GM21825 (cell line): Measurements from ENCODE around the gene EFHB.
A peak's percentile ranks its signal among the peaks of the same experiment; 100 is the strongest.
"Not testable (repeated sequence)": the region's sequence is repeated elsewhere in the genome, so short reads cannot be mapped to it uniquely, and the experiment has no call there.

Experiments
- ATAC-seq: cut with Tn5 transposase; IDR thresholded peaks from one replicate; pipeline ENCODE4 v1.9.1; 2021; ENCODE audit warnings: mild to moderate bottlenecking, moderate library complexity; ENCODE audit not compliant: unreplicated experiment

EFHB gene

GRCh38 chr3:19934098-19934566 is at the start of gene EFHB:
Gene EFHB (minus strand): TSS chr3:19934217. CDS start chr3:19934018, 199 bp downstream.
- ATAC-seq: no peak

GRCh38 chr3:19972054-19972453 is 38.0 kb upstream of the EFHB start:
- ATAC-seq: no peak

GRCh38 chr3:19970327-19970726 is 36.3 kb upstream of the EFHB start:
- ATAC-seq: no peak

- ATAC-seq: no peak
Observed at GRCh38 chr3:19967812-19968211, 33.8 kb upstream of the EFHB start.

- ATAC-seq: no peak
Observed at GRCh38 chr3:19967208-19967607, 33.2 kb upstream of the EFHB start.

GRCh38 chr3:19961960-19962359 is 27.9 kb upstream of the EFHB start:
- ATAC-seq: no peak

GRCh38 chr3:19960696-19961095 is 26.7 kb upstream of the EFHB start:
- ATAC-seq: no peak

- ATAC-seq: no peak
Observed at GRCh38 chr3:19959505-19959904, 25.5 kb upstream of the EFHB start.

- ATAC-seq: not testable (repeated sequence)
Observed at GRCh38 chr3:19957354-19957753, 23.3 kb upstream of the EFHB start.

- no peak for ATAC-seq
Observed at GRCh38 chr3:19954676-19955075, 20.7 kb upstream of the EFHB start.

GRCh38 chr3:19950316-19950715 is 16.3 kb upstream of the EFHB start:
- ATAC-seq: no peak

- ATAC-seq: no peak
Observed at GRCh38 chr3:19948226-19948591, 14.2 kb upstream of the EFHB start.

- peak; percentile 22 for ATAC-seq
Observed at GRCh38 chr3:19947549-19948225, 13.7 kb upstream of the EFHB start.

GRCh38 chr3:19946832-19947548 is 13.0 kb upstream of the EFHB start, which contains the start of gene RAB5A:
Gene RAB5A (plus strand): TSS chr3:19947097. CDS start chr3:19950899, 3,802 bp downstream.
- peak; percentile 97 for ATAC-seq

- ATAC-seq: peak; percentile 3
Observed at GRCh38 chr3:19945969-19946831, 12.2 kb upstream of the EFHB start.

- ATAC-seq: no peak
Observed at GRCh38 chr3:19945534-19945933, 11.5 kb upstream of the EFHB start.

- ATAC-seq: no peak
Observed at GRCh38 chr3:19940643-19941042, 6.6 kb upstream of the EFHB start.

GRCh38 chr3:19938295-19938627 is 4.2 kb upstream of the EFHB start:
- no peak for ATAC-seq

GRCh38 chr3:19937459-19938294 is 3.7 kb upstream of the EFHB start:
- no peak for ATAC-seq

GRCh38 chr3:19932422-19932821 is 1.6 kb downstream of the EFHB start:
- ATAC-seq: no peak

GRCh38 chr3:19931767-19932188 is 2.2 kb downstream of the EFHB start:
- peak; percentile 43 for ATAC-seq
